ENCODE results near the gene LRBA.

- TF ChIP-seq POLR2A (IDR thresholded peaks at IDR 0.05), result no peak
- TF ChIP-seq, protein P1, sequence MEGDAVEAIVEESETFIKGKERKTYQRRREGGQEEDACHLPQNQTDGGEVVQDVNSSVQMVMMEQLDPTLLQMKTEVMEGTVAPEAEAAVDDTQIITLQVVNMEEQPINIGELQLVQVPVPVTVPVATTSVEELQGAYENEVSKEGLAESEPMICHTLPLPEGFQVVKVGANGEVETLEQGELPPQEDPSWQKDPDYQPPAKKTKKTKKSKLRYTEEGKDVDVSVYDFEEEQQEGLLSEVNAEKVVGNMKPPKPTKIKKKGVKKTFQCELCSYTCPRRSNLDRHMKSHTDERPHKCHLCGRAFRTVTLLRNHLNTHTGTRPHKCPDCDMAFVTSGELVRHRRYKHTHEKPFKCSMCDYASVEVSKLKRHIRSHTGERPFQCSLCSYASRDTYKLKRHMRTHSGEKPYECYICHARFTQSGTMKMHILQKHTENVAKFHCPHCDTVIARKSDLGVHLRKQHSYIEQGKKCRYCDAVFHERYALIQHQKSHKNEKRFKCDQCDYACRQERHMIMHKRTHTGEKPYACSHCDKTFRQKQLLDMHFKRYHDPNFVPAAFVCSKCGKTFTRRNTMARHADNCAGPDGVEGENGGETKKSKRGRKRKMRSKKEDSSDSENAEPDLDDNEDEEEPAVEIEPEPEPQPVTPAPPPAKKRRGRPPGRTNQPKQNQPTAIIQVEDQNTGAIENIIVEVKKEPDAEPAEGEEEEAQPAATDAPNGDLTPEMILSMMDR (IDR thresholded peaks at IDR 0.05), result no peak
Observed at GRCh38 chr4:150219841-150220240, 795.2 kb downstream of the LRBA start.

Data from stomach (tissue), 4 donors.